Measurements from ENCODE around the gene PRSS56. TPM values are rescaled to one million over a fixed set of nuclear protein-coding genes. Genes with fewer than 3 reads are reported as not detected.

PRSS56 gene
- total RNA-seq, 1 donor from 2014 or later = not detected

DNA sequence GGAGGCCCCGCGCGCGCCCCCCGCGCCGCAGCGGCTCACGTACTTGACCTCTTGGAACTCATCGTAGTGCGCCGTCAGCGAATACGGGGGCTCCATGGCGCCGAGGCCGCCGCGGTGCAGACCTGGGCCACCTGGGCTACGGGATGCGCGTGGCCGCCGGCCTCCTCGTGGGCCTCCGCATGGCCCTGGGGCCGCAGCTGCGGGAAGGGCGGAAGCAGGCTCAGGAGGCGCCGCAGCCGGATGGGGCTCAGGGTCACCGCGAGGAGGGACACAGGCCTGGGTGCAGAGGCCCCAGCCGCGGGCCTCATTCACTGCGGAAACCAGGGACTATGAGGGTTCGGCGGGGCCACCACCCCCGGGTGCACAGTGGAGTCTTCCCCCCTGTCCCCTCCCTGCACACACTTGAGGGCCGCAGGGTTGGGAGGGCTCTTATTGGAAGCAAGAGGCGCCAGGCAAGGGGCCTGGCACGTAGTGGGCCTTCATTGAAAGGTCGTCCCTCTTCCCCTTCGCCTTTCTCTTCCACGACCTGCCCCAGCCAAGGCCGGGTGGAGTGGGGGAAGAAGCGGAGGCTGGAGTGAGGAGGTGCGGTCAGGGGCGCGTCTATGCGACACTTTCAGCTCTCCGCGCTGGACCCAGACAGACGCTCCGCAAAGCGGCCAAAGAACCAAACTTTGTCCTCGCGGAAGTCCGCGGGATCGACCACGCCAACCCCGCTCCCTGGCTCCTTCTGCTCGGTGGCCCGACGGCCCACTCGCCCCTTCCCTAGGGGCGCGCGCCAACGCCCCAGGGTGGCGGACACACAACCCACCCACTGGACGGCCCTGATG, 33.4 kb upstream of the PRSS56 start:
- no peak for DNase-seq (ENCODE audit: low spot score)

DNA sequence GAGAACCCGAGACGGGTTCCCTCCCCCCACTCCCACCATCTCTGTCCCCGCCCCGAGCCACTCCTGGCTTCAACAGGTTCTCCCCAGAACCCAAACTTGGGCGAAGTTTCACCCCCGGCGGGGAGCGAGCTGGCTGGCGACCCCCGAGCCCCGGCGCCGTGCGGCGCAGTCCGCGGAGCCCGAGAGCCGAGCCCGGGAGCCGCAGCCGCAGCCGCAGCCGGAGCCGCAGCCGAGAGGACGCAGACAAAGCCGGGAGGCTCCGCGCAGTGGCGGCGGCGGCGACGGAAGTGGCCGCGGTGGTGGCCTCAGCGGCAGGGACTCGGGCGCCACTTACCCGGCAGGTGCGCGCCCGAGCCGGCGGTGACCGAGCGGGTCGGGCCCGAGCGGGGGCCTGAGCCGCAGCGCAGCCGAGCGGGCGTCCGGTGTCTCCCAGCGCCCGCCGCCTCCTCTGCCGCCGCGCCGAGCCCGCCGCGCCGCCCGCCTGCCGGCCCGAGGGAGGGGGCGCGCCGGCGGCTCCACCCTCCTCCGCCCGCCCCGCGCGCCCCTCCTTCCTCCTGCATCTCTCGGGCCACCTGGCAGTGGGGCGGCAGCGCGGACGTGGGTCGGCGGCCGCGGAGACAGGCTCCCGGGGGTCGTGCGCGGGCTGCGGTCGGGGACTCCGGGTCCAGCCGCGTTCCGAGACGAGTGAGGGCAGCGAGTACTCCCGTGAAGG, 32.6 kb upstream of the PRSS56 start, which contains the start of gene ECEL1:
ECEL1 (minus strand) TSS at position 450 of the 712 bp plus-strand sequence. CDS start 1,181 bp downstream, outside the sequence.
- DNase-seq (ENCODE audit: low spot score) = no peak

- DNase-seq (ENCODE audit: low spot score) = no peak
Measured at GRCh38 chr2:232488097-232488711, 32.0 kb upstream of the PRSS56 start.

DNA sequence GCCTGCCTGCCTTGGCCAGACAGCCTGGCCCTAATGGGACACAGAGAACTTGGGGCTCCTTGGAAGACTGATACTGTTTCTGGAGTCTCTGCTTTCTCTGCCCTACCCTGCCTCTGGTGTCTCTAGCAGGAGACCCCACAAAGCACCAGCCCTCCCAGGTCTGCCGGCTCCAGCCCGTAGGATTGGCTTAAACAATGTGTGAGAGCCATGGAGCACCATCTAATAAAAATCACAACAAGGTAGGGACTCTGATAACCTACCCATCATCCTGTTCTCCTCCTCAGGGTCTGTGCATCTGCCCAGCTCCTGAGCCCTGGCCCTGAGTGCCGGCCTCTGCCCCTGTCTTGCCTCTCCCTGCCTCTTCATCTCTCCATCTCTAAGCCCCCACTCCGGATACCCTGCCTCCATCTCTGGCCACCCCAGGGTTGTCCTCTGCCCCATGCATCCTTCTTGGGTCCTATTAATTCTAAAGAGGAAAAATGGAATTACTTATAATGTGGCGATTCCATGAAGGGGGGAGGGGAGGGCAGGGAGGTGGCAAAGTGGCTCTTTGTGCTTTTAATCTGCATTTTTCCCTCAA, 31.4 kb upstream of the PRSS56 start:
- no peak for DNase-seq (ENCODE audit: low spot score)

- DNase-seq (ENCODE audit: low spot score) = no peak
Measured at GRCh38 chr2:232489516-232490220, 30.5 kb upstream of the PRSS56 start.

GRCh38 chr2:232490221-232491138, 29.7 kb upstream of the PRSS56 start:
- DNase-seq (ENCODE audit: low spot score) = no peak

DNA sequence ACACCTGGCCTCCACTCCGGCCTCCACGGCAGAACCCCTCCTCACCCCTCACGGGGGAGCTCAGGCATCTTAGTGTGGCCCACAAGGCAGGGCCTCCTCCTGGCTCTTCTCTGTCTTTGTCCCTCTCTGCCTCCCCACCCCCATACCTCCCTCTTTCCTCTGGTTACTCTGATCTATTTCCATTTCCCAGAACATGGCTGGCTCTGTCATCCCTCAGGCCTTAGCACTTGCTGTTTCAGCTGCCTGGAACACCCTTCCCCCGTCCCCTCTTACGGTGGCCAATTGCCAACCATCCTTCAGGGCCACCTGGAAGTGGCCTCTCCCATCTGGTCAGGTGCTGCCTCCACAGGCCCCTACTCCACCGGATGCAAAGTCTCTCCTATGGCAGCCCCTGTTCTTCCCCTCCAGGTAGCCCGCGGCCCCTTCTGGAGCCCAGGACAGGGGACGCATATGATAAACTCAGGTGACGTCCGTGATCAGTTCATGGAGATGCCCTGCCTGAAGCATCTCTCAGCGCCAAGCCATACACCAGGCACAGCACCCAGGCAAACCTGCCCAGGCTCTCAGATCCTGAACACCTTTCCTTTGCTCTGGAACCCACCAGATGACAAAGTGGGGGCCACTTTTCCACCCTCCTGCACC, 28.9 kb upstream of the PRSS56 start:
- no peak for DNase-seq (ENCODE audit: low spot score)

DNA sequence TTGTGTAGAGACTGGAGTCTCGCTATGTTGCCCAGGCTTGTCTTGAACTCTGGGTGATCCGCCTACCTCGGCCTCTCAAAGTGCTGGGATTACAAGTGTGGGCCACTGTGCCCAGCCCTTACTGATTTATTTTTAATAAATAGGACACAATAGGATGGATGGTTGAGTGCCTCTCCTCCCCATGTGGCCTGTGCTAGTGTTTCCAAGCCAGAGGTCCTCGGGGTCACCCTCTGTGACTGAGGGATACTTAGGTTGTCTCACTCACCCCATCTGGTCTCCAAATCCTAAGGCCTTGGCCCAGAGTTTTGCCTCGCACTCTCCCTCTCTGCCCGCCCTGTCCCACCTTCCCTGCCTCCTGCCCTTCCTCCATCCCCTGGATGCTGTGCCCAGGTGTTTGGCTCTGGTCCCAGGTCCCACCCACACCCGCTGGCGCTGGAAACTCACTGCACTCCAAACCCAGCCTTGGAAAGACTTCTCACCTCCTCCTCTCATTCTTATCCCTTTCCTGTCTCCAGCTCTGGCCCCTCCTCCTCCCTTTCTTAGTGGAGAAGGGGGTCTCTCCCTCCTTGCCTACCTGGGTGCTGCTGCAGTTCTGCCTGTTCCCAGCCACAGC, 27.8 kb upstream of the PRSS56 start:
- no peak for DNase-seq (ENCODE audit: low spot score)

DNA sequence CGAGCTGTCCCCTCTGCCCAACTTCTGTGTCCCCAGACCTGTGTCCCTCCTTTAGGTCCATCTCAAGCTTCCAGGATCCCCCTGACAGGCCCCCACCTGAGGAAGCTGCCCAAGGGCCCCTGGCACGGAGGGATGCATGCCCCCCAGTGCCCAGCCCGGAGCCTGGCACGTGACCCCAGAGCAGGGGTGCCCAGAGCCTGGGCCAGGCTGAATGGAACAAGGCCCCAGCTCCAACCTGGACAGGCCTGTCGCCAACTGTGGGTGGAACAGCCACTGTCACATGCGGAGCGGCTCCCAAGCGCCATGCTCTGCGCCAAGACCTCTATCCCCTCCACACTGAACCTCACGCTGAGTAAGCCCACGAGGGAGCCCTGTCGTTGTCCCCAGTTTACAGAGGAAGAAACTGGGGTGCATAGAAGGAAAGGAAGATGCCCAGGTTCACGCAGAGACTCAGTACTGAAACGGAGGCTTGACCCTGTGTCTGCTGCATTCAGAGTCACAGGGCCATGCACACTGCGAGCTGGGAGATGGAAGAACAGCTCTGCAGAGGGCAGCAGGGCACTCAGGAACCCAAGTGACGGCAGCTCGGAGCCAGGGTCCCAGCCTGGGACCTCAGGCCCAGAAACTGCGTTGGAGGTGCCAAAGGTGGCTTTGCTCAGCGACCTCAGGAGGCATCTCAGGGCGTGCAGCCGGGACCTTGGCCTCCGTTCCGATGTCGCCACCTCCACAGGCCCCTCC, 27.1 kb upstream of the PRSS56 start:
- DNase-seq (ENCODE audit: low spot score) = no peak

GRCh38 chr2:232493701-232494474, 26.3 kb upstream of the PRSS56 start:
- no peak for DNase-seq (ENCODE audit: low spot score)

- DNase-seq (ENCODE audit: low spot score) = no peak
Measured at GRCh38 chr2:232494542-232494941, 25.6 kb upstream of the PRSS56 start.

DNA sequence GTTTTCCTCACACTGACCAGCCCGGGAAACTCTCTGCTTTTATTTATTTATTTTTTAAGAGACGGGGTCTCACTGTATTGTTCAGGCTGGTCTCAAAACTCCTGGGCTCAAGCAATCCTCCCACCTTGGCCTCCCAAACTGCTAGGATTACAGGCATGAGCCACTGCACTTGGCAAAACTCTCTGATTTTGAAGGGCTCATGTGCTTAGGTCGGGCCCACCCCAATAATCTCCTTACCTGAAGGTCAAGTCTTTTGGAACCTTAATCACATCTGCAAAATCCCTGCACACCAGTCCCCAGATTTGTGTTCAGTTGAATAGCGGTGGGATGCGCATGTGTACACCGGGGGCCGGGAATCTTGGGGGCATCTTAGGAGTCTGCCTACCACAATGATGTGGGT, 24.9 kb upstream of the PRSS56 start:
- no peak for DNase-seq (ENCODE audit: low spot score)

GRCh38 chr2:232496501-232497270, 23.5 kb upstream of the PRSS56 start:
- DNase-seq (ENCODE audit: low spot score) = no peak

DNA sequence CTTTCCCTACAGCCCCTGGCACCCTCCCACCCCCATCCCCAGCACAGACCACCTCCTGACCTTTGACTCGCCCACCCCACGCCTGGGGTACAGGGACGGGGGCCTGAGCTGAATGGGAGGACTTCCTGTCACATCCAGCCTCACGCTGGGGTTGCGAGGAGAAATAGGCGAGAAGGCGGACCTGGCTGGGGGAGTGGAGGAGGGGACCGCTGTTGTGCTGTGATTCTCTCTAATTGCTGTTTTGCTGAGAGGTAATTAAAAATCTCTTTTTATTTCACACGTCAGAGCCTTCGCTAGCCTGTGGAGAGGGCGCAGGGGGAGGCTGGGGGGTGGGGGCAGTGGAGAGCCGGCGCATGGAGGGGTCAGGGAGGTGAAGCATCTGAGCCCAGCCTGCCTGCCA, 22.8 kb upstream of the PRSS56 start:
- no peak for DNase-seq (ENCODE audit: low spot score)

DNA sequence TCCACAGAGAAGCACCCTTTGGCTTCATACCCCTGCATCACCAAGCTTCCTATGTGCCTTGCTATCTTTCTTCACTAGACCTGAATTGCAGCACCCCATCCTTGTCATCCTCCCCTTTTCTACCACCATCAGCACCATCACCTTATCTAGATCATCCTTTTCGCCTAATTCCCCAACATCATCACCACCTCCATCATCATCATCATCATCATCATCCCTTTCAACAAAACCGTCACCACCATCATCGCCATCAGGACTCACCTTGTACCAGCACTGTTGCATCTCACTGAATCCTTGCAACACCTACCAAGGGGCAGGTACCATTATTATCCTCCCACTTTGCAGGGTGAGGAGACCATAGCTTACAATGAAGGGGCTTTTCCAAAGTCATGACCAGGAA, 21.7 kb upstream of the PRSS56 start:
- DNase-seq (ENCODE audit: low spot score) = no peak

DNA sequence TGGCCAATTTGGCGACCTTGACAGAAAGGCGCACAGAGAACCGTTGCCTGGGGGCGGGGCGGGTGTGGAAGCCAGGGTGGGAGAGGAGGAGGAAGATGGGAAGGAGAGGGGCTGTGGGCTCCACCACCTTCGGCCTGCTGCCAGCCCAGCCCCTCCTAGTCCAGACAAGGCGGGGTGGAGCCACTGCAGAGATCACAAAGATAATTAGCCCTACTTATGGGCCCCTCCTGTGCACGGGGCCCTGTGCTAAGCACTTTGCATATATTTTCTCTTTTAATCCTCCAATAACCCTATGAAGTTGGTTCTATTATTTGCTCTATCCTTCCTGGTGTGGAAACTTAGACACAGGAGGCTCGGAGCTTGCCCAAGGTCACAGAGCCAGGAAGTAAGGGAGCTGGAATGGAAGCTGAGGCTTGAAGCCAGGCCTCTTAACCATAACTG, 18.8 kb upstream of the PRSS56 start:
- DNase-seq (ENCODE audit: low spot score) = no peak

DNA sequence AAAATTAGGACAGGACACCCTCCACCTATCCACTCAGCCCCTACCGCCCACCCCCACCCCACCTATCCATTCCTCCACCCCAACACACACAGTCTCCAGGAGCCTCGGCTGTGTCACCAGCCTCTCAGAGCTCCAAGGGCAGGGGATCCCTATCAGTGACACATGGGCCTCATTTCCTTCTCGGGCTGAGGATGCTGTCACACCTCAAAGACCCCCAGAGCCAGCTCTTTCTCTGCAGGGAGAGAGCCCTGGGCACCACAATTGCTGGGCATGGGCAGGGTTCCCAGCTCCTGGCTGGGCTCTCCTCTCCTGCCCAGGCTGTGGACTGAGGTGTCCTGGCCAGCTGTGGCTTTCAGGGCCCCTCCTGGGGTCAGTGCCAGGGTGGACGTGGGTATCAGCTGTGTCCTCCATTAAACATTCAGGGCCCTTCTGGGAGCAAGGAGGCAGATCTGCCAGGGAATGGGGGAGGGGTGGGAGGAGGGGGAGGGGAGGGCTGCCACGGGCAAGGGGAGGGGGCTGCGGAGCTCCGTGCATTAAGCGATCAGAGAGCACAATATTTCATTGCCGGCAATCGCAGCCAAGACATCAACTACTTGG, 18.3 kb upstream of the PRSS56 start:
- DNase-seq (ENCODE audit: low spot score) = no peak
